ENCODE measurements around the gene TLE2.

- TF ChIP-seq, protein P1, sequence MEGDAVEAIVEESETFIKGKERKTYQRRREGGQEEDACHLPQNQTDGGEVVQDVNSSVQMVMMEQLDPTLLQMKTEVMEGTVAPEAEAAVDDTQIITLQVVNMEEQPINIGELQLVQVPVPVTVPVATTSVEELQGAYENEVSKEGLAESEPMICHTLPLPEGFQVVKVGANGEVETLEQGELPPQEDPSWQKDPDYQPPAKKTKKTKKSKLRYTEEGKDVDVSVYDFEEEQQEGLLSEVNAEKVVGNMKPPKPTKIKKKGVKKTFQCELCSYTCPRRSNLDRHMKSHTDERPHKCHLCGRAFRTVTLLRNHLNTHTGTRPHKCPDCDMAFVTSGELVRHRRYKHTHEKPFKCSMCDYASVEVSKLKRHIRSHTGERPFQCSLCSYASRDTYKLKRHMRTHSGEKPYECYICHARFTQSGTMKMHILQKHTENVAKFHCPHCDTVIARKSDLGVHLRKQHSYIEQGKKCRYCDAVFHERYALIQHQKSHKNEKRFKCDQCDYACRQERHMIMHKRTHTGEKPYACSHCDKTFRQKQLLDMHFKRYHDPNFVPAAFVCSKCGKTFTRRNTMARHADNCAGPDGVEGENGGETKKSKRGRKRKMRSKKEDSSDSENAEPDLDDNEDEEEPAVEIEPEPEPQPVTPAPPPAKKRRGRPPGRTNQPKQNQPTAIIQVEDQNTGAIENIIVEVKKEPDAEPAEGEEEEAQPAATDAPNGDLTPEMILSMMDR (IDR thresholded peaks at IDR 0.05; ENCODE audit: borderline replicate concordance, extremely low read depth, low read length, poor library complexity, severe bottlenecking): no peak
- TF ChIP-seq EZH2 (IDR thresholded peaks at IDR 0.05; ENCODE audit: borderline replicate concordance, low read depth, low read length, severe bottlenecking): no peak
These were observed 15.8 kb downstream of the TLE2 start for GRCh38 chr19:3013263-3013725.

Measured in DND-41 (cell line).